Right lobe of liver (tissue), 4 donors: ENCODE results near the gene APCDD1L.

ENCODE experiments used
- POLR2A ChIP-seq: fragments of 450-650 bp; IDR thresholded peaks from one replicate; pipeline ENCODE4 v1.6.1; 2017; ENCODE audit warnings: antibody characterized with exemption, mild to moderate bottlenecking
- TF ChIP-seq, protein P1 (sequence below), 4 donors: fragments of 200-600 bp in 3 of 4; fragments of 450-650 bp in 1 of 4; IDR thresholded peaks; one replicate each; pipeline versions ENCODE4 v1.5.1 to v1.8.0; 2016 to 2022; ENCODE audit warnings: antibody characterized with exemption in 4 of 4, mild to moderate bottlenecking in 2 of 4
- donor health status: DM: no; HTN: no; CAD: no.
- donor health status: DM: no; HTN: no; CAD: no.
- donor health status: DM: no; HTN: yes; CAD: no.

- TF ChIP-seq, protein P1, sequence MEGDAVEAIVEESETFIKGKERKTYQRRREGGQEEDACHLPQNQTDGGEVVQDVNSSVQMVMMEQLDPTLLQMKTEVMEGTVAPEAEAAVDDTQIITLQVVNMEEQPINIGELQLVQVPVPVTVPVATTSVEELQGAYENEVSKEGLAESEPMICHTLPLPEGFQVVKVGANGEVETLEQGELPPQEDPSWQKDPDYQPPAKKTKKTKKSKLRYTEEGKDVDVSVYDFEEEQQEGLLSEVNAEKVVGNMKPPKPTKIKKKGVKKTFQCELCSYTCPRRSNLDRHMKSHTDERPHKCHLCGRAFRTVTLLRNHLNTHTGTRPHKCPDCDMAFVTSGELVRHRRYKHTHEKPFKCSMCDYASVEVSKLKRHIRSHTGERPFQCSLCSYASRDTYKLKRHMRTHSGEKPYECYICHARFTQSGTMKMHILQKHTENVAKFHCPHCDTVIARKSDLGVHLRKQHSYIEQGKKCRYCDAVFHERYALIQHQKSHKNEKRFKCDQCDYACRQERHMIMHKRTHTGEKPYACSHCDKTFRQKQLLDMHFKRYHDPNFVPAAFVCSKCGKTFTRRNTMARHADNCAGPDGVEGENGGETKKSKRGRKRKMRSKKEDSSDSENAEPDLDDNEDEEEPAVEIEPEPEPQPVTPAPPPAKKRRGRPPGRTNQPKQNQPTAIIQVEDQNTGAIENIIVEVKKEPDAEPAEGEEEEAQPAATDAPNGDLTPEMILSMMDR (IDR thresholded peaks at IDR 0.05): no peak
- TF ChIP-seq POLR2A: no peak
Observed at GRCh38 chr20:58416835-58417234, 98.4 kb downstream of the APCDD1L start.
